Common myeloid progenitor, CD34-positive (primary cell): ENCODE results near the gene SUPV3L1.
A peak's percentile ranks its signal among the peaks of the same experiment; 100 is the strongest.

ENCODE experiments used
- CTCF ChIA-PET: fragments of 350-600 bp; sonication (Branson Sonifier 250); formaldehyde crosslinking; loops from one replicate; lab custom pipeline; 2021; ENCODE audit warnings: antibody characterized with exemption; lab: Charles Lee
- POLR2A ChIA-PET: fragments of 350-600 bp; sonication (Branson Sonifier 250); formaldehyde crosslinking; loops from one replicate; lab custom pipeline; 2021; ENCODE audit warnings: antibody characterized with exemption; lab: Charles Lee
- DNase-seq, 3 donors: peaks; one replicate each; pipeline versions ENCODE4 v3.0.0 to v3.0.0-alpha.2; 2013
- H3K27ac ChIP-seq, 2 experiments: 1 replicate in 1 of 2; 2 replicates in 1 of 2; pipeline ENCODE4 v1.7.0; 2013; ENCODE audit warnings: inconsistent platforms in 2 of 2, low read length in 2 of 2, mild to moderate bottlenecking in 2 of 2, low read depth in 1 of 2, moderate library complexity in 1 of 2; ENCODE audit not compliant: severe bottlenecking in 2 of 2, insufficient read depth in 1 of 2, poor library complexity in 1 of 2
- H3K27me3 ChIP-seq, 5 experiments: replicated peaks in 2 of 5; 1 replicate in 3 of 5; 2 replicates in 2 of 5; pipeline versions ENCODE4 v1.6.1 to v1.7.0; 2013; ENCODE audit warnings: low read length in 4 of 5, mild to moderate bottlenecking in 2 of 5, moderate library complexity in 2 of 5, inconsistent platforms in 1 of 5; ENCODE audit not compliant: insufficient read depth in 5 of 5, control insufficient read depth in 4 of 5
- H3K36me3 ChIP-seq, 4 experiments: 1 replicate in 2 of 4; 2 replicates in 2 of 4; pipeline versions ENCODE4 v1.6.1 to v1.7.0; 2013; ENCODE audit warnings: low read length in 3 of 4, control low read depth in 1 of 4, mild to moderate bottlenecking in 1 of 4; ENCODE audit not compliant: control insufficient read depth in 4 of 4, insufficient read depth in 4 of 4
- H3K4me1 ChIP-seq, 4 experiments: 1 replicate in 3 of 4; 2 replicates in 1 of 4; pipeline versions ENCODE4 v1.6.1 to v1.7.1; 2013; ENCODE audit warnings: low read length in 3 of 4, mild to moderate bottlenecking in 3 of 4, control low read depth in 1 of 4, inconsistent platforms in 1 of 4, moderate library complexity in 1 of 4; ENCODE audit not compliant: control insufficient read depth in 4 of 4, insufficient read depth in 4 of 4; ENCODE audit errors: control extremely low read depth in 1 of 4
- H3K4me3 ChIP-seq, 7 experiments: 1 replicate in 4 of 7; 2 replicates in 3 of 7; pipeline versions ENCODE4 v1.5.1 to v1.7.0; 2013; ENCODE audit warnings: mild to moderate bottlenecking in 7 of 7, low read length in 6 of 7, moderate library complexity in 6 of 7, inconsistent platforms in 2 of 7, low read depth in 2 of 7, control low read depth in 1 of 7; ENCODE audit not compliant: insufficient read depth in 4 of 7, control insufficient read depth in 1 of 7; ENCODE audit errors: extremely low read depth in 1 of 7
- H3K9me3 ChIP-seq, 5 experiments: 1 replicate in 4 of 5; 2 replicates in 1 of 5; pipeline versions ENCODE4 v1.6.1 to v1.7.1; 2013; ENCODE audit warnings: low read length in 4 of 5, mild to moderate bottlenecking in 2 of 5, inconsistent platforms in 1 of 5, low read depth in 1 of 5, moderate library complexity in 1 of 5; ENCODE audit not compliant: control insufficient read depth in 4 of 5, insufficient read depth in 2 of 5; ENCODE audit errors: control extremely low read depth in 1 of 5
- WGBS: methylation state at CpG from one replicate; pipeline ENCODE4 v1.1.5; 2013; ENCODE audit not compliant: insufficient coverage; 5-methylcytosine and 5-hydroxymethylcytosine counted together

The SUPV3L1 gene

GRCh38 chr10:69241575-69241974, 61.5 kb downstream of the SUPV3L1 start:
- no peaks in the 10 kb centered on the region for H3K27me3 ChIP-seq
- POLR2A ChIA-PET, result no interaction called here
- H3K4me3 ChIP-seq, result no peak overlapping the region
- H3K9me3 ChIP-seq, result no peaks in the 10 kb centered on the region
- H3K27ac ChIP-seq, result no peak overlapping the region
- peaks cover 2 to 16% (median 8%) of the 10 kb centered on the region in 4 experiments for H3K4me1 ChIP-seq
- H3K36me3 ChIP-seq, result no peaks in the 10 kb centered on the region
- DNase-seq, result no peak
- CTCF ChIA-PET, result interaction anchor here (0.9 to 12.6 kb wide), 3 partner anchors 19 to 165 kb away, joined by 3 to 209 read pairs (median 7); no protein-coding TSS in a partner anchor
- WGBS, result 95% methylated on average over 6 of the region's 7 CpGs

- POLR2A ChIA-PET, result no interaction called here
These were observed 62.2 kb downstream of the SUPV3L1 start for GRCh38 chr10:69242040-69242851.

GRCh38 chr10:69242852-69243212, 62.8 kb downstream of the SUPV3L1 start:
- no peaks in the 10 kb centered on the region for H3K36me3 ChIP-seq
- CTCF ChIA-PET, result interaction anchor here (0.7 to 12.6 kb wide), 5 partner anchors 14 to 394 kb away, joined by 3 to 209 read pairs (median 3); no protein-coding TSS in a partner anchor
- no peaks in the 10 kb centered on the region for H3K9me3 ChIP-seq
- no peak for DNase-seq
- no peak overlapping the region for H3K27ac ChIP-seq
- H3K27me3 ChIP-seq, result no peaks in the 10 kb centered on the region
- peaks cover under 1 to 13% (median 6%) of the 10 kb centered on the region in 4 experiments for H3K4me1 ChIP-seq
- 100% methylated on average over 3 of the region's 5 CpGs for WGBS
- H3K4me3 ChIP-seq, result no peak overlapping the region
- POLR2A ChIA-PET, result no interaction called here

More at GRCh38 chr10:69242040-69242851, 62.2 kb downstream of the SUPV3L1 start:
- Histone ChIP-seq H3K9me3 (no peaks in the 10 kb centered on the region), H3K4me1 (peaks cover 2 to 16% (median 8%) of the 10 kb centered on the region in 4 experiments), H3K4me3 (no peak overlapping the region), H3K27me3 (no peaks in the 10 kb centered on the region), H3K36me3 (no peaks in the 10 kb centered on the region), H3K27ac (no peak overlapping the region)
- 94% methylated on average over 6 of the region's 11 CpGs for WGBS
- CTCF ChIA-PET, result interaction anchor here (0.7 to 12.6 kb wide), 6 partner anchors 13 to 395 kb away, joined by 3 to 209 read pairs (median 3); no protein-coding TSS in a partner anchor
- peak in 2 of 3 donors; percentile 9 to 17 for DNase-seq

- Histone ChIP-seq H3K4me3 (no peak overlapping the region), H3K4me1 (peaks cover 0 to 13% (median 5%) of the 10 kb centered on the region in 4 experiments), H3K27ac (no peak overlapping the region), H3K27me3 (no peaks in the 10 kb centered on the region), H3K9me3 (no peaks in the 10 kb centered on the region), H3K36me3 (no peaks in the 10 kb centered on the region)
- CTCF ChIA-PET, result interaction anchor here (1.1 to 2.0 kb wide), 2 partner anchors 149 to 163 kb away, joined by 3 to 7 read pairs; no protein-coding TSS in a partner anchor
- no peak for DNase-seq
- 94% methylated on average over 9 of the region's 10 CpGs for WGBS
- POLR2A ChIA-PET, result no interaction called here
These were observed 63.8 kb downstream of the SUPV3L1 start for GRCh38 chr10:69243817-69244216.

DNA sequence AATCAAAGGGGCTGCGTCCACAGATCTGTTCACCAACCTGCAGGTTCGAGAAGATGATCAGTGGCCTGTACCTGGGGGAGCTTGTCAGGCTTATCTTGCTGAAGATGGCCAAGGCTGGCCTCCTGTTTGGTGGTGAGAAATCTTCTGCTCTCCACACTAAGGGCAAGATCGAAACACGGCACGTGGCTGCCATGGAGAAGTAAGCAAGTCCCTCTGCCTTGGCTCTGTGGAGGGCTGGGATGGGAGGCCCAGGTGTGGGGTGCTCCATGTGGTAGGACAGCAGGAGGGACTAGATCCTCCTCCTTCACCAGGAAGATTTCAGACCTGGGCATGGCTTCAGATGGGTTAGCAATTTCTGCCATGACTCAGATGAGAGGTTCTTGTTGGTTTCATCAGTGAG, 66.0 kb downstream of the SUPV3L1 start:
- Histone ChIP-seq H3K27ac (no peak overlapping the region), H3K36me3 (no peaks in the 10 kb centered on the region), H3K4me1 (no peaks in the 10 kb centered on the region), H3K4me3 (no peak overlapping the region), H3K9me3 (no peaks in the 10 kb centered on the region), H3K27me3 (no peaks in the 10 kb centered on the region)
- POLR2A ChIA-PET, result no interaction called here
- CTCF ChIA-PET, result interaction anchor here (0.9 kb wide), 1 partner anchor 36 kb away, joined by 3 read pairs; no protein-coding TSS in a partner anchor
- no peak for DNase-seq
- WGBS, result 80% methylated on average over 3 of the region's 5 CpGs

DNA sequence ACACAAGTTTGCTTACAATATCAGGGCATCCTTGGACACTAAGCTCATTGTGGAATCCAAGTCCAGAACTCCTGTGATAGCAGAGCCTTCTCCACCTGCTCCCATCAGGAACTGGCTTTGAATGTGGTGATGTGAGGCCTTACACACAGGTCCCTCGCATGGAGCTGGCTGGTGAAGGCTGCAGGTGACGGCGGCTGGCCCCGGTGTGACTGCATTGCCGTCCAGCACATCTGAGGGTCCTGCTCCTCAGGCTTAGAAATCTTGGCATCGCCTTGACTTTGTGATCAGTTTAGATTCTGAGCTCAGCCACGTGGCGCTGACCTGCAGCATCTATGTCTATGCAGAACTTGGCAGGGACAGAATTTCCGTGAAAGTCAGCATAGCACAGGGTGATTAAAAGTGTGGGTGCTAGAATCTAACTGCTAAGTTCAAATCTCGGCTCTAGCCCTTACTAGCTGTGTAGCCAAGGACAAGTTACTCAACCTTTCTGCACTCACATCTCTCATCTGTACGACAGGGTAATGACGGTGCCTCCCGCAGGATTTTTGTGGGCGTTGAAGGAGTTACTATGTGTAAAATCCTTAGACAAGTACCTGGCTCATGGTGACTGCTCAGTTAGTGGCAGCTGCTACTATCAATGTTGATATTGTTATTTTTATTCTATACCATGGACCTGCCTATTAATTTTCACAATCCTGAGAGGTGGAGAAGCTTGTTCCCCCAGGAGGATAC, 66.7 kb downstream of the SUPV3L1 start:
- no peaks in the 10 kb centered on the region for H3K27me3 ChIP-seq
- no peak for DNase-seq
- no peaks in the 10 kb centered on the region for H3K36me3 ChIP-seq
- ChIA-PET POLR2A (no interaction called here), CTCF (interaction anchor here (1.0 kb wide), 1 partner anchor 144 kb away, joined by 3 read pairs; no protein-coding TSS in a partner anchor)
- no peak overlapping the region for H3K4me3 ChIP-seq
- H3K4me1 ChIP-seq, result no peaks in the 10 kb centered on the region
- WGBS, result 88% methylated on average over 13 of the region's 14 CpGs
- no peaks in the 10 kb centered on the region for H3K9me3 ChIP-seq
- H3K27ac ChIP-seq, result no peak overlapping the region
